ENCODE data around the gene RPS13.
"Not testable (repeated sequence)": the region's sequence is repeated elsewhere in the genome, so short reads cannot be mapped to it uniquely, and the experiment has no call there.

The RPS13 gene

GRCh38 chr11:17034027-17034426, 43.4 kb downstream of the RPS13 start:
- DNase-seq, result not testable (repeated sequence)

GRCh38 chr11:17026487-17027082, 50.9 kb downstream of the RPS13 start:
- DNase-seq, result no peak

GRCh38 chr11:17024924-17025323, 52.5 kb downstream of the RPS13 start:
- no peak for DNase-seq
